NCI-H1417 treated with DMSO at 0.1 percent for 48 hours (cell line): ENCODE measurements around the gene EXOSC7.
"Not testable (repeated sequence)": the region's sequence is repeated elsewhere in the genome, so short reads cannot be mapped to it uniquely, and the experiment has no call there.

Experiments
- DNase-seq: peaks from one replicate; lab custom pipeline; 2025; lab: John Stamatoyannopoulos, UW

The EXOSC7 gene

DNA sequence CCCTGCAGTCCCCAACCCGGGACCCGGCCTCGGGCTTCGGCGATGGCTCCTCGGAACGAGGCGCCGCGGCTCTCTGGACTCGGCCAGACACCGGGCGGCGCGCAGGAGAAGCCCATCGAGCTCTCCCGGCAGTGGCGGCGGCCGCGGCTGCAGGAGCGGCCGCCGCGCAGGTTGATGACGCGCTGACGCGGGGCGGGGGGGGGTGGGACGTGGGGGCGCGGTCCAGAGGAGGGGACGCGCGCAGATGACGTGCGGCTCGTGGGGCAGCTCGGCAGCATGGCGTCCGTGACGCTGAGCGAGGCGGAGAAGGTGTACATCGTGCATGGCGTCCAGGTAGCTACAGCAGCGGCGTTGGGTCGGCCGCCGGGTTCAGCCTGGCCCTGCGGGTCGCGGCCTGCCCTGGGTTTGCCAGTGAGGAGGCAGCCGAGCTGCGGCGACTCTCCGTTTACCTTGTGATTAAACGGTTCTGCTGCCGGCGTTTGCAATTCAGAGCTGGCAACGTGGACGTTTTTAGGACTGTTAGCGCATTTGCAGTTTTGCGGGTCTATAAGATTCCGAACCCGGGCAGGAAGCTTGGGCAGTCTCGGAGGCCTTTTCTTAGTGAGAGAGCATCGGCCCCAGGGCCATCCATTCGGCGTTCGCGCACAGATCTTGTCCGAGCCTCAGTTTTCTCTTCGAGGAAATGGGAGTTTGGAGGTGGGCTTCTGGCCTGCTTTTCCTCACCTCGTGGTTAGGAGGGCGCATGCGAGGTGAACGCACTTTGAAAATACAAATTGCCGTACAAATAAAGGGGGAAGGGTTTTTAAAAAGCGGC lies at the start of gene EXOSC7, which contains the start of gene ZDHHC3:
Gene EXOSC7, plus strand, starts transcription at position 243 of the 814 bp plus-strand sequence. Its CDS starts 34 bp downstream, at position 277.
Gene ZDHHC3, minus strand, starts transcription at position 173 of the 814 bp plus-strand sequence. CDS start 16,738 bp downstream, outside the sequence.
- peak; percentile 4 for DNase-seq

DNA sequence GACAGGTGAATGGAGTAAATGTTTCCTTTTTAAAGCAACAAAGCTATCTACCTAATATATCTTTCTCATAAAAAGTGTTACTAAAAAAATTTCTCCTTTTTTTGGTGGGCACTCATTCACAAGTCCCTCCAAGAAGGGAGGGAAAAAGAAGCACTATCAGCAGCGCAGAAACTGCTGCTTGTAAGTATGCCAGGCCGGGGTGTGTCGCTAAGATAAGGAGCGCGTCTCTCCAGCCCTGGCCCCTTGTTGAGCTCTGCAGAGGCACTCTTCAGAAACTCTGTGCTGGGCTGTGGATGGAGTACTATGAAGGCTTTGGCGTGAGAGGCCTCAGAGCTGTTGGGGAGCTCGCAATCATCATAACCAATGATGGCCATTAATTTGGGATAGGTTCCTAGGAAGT lies 49.1 kb upstream of the EXOSC7 start:
- no peak for DNase-seq

DNA sequence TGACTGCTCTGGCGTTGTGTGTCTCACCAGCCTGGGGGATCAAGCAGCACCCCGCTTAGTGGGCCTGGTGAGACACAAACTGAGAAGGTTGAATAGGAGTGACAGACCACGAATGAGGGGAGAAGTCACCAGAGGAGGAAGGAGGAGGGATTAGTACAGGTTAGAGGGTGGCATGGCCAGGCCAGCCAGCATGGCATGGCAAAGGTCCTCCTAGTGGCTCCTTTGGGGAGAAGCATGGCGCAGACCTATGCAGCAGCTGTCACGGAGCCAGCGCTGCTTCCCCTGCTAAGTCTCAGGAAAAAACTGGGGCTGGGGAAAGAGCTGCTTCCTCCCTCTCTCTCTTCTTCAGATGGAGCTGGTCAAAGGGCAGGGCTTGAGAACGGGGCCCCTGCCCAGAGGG lies 48.7 kb upstream of the EXOSC7 start:
- no peak for DNase-seq

DNA sequence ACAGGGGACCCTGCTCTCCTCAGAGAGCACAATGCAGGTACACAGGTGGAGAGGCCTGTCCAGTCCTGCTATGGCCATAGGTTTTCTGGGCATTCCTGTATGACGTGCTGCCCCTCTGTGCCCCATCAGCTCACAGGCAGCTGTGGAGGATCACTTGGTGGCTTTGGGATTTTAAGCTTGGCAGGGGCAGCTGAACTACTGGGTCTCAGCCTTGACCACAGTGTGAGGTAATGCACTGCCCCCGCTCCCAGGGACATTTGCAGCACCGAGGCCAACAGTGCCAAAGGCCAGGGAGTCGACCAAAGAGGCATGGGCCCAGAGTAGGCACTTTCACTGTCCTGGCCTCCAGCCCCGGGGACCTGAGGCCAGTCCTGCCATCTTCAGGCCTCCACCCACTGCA lies 46.3 kb upstream of the EXOSC7 start:
- no peak for DNase-seq

DNA sequence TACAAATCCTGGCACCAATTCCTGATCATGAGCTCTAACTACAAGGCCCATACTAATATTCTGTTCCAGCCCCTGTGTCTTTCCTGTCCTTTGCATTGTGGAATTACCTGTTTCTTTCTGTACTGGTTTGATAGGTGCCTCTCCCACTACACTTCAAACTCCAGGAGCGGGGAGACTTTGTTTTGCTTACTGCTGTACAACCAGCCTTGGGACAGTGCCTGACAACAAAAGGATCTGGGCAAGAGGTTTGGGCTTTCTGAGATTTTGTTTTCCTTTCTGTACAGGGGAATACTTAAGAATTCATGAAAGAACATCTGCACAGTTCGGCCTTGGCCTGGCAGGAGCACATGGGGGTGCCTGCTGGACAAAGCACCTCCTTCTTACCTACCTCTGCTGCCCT lies 45.1 kb upstream of the EXOSC7 start:
- DNase-seq = no peak

DNA sequence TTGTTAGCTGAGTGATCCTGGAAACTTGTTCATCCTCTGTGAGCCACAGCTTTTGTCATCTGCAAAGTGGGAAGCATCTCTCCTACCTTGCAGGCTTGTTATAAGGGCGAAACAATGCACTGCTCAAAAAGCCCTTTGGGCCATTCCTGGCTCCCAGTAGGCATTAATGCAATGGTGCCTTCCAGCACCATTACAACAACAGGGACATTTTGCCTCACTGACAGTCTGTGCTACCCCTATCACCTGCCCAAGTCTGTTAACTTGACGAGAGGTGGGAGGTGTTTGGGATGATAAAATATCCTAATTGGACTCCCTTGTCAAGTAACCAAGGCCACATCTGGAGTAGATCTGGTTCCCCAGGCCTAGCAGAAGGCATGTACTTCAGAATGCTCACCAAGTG lies 44.3 kb upstream of the EXOSC7 start:
- no peak for DNase-seq

DNA sequence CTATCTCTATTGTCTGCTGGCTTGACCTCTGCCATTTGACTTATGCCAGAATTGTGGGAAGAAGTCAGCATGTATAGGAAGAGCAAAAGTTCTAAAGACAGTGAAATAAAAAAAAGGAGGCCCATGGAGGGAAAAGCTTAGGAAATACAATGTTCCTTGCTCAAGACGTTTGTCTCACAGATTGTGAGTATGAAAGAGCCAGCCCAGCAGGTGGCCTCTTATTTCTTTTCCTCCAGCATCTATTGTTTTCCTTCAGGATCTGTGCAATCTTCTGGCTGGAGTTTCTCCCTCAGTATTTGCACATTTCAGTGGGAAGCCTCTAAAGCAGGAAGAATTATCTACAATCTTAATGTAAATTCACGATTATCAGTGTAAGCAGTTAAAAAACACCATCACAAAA lies 43.8 kb upstream of the EXOSC7 start:
- no peak for DNase-seq

DNA sequence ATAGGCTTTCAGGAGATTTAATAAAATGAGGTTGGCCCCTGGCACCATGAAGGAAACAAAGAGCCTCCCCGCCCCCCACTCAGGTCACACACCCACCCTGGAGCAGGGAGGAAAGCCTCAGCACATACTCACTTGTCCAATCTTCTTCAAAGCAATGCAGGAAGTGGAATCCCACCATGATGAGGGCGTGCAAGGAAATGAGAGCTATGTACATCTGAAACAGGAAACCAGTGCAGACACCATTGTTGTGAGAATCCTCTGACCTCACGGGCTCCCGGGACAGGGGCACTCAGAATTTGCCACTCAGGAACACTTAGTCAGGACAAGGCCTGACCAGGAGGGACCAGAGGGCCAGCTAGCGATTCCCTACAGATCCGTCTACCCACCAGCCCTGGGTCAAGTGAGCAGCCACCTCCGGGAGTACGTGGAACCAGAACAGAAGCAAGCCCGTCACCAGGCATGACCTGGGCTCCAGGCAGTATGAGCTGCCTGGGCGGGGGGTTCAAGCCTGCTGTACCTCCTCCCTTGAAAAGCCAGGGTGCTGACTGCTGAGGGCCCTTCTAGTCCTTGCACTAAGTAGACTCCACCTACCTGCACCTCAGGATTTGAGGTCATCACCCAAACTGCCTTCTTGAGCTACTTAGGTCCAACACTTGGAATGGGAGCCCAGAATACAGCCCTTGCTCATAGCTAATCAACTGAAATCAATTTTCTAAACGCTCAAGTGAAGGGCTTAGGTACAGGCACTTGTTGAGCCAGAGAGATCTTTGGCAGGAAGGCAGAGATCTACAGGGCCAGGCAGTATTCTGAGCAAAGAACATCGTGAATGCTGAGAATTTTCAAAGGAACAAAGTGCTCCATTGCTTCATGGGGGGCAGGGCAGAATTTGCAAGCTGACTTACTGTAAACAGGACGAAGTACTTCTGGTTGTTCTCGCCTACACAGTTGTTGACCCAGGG lies 42.8 kb upstream of the EXOSC7 start:
- no peak for DNase-seq

DNA sequence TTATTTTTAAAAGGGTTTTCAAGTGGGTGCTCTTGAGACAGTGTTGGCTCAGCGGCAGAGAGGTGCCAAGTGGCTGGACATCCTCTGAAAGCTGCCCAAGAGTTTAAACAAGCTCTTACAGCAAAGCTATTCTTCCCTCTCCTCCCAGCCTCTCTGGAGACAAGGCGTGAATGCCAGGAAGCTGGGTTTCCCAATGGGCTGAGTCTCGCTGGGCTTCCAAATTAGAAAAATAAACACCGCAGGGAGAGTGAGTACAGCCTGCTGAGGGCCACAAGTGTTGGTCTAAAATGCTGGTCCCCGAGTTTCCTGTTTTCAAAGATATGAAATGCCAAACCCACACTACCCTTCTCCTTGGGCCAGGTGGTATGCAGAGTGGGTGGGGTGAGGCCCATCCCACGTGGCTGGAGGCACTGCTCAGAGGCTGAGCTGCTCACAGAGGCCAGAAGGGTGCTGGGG lies 36.4 kb upstream of the EXOSC7 start:
- DNase-seq = no peak

DNA sequence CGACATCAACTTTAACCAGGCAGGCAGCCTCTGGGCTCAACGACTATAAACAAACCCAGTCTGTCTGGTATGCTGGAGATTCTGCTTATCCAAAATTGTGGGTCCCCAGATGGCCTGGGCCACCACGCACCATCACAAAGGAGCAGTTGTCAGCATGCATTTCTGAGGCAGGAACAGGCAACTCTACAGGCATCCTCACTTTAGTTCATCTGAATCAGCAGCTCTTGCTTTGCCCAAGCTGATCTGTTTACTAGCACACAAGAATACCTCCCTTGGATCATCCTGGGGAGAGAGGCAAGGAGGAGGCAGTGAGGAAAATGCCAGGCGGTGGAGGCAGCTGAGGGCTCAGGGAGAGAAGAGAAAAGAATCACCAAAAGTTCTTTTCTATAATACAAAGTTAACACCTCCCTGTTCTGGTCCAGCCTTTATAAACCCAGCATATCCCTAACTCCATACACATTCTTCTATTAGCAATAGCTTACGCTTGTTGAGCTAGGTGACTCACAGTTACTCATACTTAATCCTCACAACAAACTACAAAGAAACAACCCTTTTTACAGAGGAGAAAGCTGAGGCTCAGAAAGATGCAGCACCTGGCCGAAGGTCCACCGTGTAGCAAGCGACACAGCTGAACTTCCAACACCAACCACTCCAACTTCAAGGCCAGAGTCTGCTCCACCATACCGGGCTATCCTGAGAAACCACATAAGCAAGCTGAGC lies 33.7 kb upstream of the EXOSC7 start:
- no peak for DNase-seq

DNA sequence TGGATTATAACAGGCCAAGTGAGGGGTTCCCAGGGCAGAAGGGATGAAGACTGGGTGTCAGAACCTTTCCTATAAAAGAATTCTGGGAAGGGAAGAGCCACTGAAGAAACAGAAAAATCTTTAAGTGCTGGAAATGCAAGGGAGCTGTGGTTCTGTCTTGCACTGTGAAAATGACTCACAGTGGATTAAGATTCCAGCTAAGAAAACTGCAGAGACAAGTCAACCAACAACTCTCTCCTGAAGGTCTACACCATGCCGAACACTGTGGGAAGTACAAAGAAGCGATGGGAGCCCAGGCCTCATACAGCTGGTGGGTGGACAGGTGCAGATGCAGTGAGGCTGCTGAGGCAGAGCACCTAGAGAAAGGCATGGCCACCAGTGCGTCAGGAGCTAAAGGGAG lies 27.8 kb upstream of the EXOSC7 start:
- DNase-seq = no peak

DNA sequence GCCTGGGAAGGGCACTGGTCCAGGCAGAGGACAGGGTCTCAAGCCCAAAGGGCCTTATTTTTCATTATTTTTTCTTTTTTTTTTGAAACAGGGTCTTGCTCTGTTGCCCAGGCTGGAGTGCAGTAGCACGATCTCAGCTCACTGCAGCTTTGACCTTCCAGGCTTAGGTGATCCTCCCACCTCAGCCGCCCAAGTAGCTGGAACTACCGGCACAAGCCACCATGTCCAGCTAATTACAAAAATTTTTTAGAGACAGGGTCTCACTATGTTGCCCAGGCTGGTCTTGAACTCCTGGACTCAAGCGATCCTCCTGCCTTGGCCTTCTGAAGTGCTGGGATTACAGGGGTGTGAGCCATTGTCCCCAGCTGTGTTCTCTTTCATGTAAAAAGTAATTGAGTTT lies 26.3 kb upstream of the EXOSC7 start:
- not testable (repeated sequence) for DNase-seq

DNA sequence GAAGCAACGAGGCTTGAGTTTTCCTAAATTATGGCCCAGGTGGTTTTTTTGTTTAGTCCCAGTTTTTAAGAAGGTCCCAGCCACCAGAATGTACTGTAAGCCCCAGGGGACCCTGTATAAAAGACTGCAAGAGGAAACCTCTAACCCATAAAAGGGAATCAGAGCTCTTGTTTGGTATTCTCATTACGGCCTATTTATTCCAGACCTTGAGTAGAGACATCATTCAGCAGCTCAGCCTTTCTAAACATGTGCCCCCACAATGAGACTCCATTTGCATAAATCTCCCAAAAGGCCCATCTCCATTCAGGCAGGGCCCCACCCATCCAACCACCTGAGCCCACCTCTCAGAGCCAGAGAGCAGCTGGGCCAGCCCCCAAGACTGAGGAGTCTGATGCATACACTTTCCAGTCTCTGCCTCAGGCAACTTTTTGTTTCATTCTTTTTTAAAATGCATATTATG lies 25.7 kb upstream of the EXOSC7 start:
- no peak for DNase-seq

DNA sequence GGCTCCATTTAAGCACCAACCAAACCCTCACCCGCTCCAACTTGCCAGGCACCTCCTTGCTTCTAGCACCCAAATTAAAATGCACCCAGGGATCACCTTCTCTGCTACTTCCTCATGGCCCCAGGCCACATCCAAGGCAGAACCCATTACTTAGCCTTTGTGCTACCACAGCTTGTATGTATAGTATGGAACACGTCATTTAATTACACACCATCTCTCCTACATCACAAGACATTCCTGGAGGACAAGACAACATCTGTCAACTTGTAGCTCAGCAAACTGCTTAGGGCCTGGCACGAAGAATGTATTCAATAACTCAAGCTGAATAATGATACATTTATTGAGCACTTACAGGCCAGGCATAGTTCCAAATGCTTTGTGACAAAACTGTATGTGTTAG lies 23.4 kb upstream of the EXOSC7 start:
- DNase-seq = no peak

DNA sequence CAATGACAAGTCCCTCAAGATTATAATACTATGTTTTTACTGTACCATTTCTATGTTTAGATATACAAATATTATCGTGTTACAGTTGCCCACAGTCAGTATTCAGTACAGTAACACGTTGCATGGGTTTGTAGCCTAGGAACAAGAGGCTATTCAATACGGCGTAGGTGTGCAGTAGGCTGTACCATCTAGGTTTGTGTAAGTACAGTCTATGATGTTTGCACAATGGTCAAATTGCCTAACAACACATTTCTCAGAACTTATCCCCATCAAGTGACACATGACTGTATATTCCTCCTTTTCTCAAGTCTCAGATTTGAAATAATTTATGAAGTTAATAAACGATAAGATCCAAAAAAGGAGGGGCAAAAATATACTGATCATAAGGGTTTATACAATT lies 21.7 kb upstream of the EXOSC7 start:
- no peak for DNase-seq

DNA sequence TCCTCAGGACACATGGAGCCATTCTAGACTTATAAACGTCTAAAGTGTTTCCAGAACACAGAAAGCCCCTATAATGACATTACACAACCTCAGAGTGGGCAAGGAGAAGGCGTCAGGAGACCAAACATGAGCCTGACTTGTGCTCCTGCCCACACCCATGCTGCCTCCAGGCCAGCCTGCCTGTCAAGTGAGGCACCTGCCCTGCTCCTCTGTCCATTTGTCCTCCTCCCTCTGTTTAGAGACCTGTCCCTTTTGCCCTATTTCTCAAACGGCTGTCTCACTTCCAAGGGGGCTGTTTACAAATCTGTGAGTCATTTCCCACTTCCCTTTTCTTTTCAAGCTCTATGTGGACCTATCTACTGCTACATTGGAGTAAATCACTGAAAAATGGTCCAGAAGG lies 21.1 kb upstream of the EXOSC7 start:
- no peak for DNase-seq

DNA sequence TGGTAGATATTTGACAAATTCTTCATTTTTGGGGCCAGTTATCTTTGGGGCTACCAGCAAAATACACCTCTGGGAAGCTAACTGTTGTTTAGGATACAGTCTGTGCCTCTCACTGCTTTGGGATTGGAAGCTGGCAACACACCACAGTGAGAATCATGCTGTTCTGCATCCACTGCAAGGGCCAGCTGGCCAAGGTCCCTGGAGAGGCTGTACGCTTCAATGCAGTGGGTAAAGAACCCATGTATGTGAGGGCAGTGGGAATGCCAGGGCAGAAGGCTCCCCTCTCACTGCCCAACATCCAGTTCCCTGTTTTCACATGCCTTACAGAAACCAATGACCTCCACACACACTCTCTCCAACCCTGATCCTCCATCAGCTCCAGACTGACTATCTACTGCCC lies 20.1 kb upstream of the EXOSC7 start:
- DNase-seq = no peak

DNA sequence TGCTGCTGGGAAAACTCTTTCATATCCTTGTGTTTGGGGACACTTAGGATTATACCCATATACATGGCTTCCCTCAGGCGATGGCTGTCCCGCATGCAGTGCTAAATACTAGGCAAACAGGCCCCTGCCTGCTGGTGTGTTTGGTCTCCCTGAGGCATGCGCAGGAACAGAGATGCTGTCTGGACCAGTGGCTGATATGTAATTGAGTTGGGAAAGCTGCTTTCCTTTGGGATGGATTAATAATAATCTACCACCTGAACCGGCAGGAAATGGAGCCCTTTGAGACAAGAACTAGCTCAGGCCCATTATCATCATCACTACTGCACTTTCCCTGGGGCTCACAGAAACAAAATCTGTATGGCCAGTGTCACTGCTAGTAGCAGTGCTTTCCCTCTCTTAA lies 18.1 kb upstream of the EXOSC7 start:
- no peak for DNase-seq

DNA sequence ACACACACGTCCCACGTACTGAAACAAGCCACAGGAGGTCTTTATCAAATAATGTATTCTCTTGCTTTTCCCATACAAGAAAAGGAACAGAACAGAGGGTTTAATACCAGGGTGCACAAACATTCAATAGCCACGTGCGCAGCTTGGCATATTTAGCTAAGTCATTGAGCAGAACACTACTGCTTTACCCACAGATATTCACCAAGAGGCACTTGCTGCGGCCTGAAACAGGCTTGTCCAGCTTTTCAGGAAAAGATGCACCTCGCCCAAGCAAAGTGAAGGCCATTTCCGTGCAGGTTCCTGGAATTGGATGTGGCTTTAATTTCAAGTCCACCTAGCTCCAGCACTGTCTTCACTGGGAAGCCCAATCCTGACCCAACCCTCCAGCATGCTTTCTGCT lies 17.7 kb upstream of the EXOSC7 start:
- DNase-seq = no peak

DNA sequence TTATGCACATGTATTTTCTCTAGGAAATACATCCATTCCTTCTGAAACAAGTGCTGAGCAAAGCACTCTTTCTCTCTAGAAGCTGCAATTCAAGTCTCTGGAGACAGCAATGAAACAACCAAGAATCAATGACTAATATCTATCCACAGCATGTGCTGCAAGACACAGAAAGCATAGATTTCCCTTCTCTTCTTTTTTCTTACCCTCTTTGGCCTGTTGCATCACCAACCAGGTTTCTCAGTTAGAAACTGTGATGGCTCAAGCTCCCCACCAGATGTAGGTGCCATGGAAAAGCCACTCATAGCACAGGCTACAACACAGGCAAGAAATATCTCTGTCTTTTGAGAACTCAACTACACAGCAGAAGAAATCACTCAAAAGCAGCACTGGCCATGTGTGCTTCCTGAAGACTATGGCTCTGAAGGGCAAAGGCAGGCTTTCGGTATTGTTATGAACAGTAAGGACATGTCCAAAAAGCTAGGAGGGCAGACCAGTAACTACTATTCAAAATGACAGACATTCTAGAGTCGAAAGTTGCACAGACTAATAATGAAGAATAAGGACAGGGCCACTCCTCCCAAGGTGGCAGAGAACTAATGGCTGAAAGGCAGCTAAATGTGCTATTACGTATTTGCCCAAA lies 15.5 kb upstream of the EXOSC7 start:
- DNase-seq = no peak

DNA sequence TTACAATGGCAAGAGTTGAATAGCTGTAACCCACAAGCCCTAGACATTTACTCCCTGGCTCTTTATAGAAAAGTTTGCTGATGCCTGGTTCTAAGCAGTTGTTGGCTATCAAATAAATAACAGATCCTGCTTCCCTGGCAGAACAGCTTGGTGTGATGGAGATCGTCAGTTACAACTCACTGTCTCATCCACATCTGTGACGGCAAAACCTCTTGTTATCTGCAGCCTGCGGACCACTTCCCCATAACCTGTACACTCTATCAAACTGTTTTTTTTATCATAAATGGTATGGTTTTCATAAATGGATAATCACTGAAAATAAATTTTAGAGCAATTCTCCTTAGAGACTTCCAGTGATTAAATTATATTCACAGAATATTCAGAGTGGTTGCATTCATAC lies 14.2 kb upstream of the EXOSC7 start:
- no peak for DNase-seq
